ENCODE results near the gene DOCK8. TPM values are rescaled to one million over a fixed set of nuclear protein-coding genes. Genes with fewer than 3 reads are reported as not detected.
A peak's percentile ranks its signal among the peaks of the same experiment; 100 is the strongest.

DOCK8 gene
- total RNA-seq, 1 donor from 2014 or later, result 0.22 TPM

GRCh38 chr9:469672-470551, 255.2 kb downstream of the DOCK8 start:
- peak overlapping the region; percentile 95 for H3K27ac Mint-ChIP-seq (ENCODE audit: unreplicated experiment)
- no peaks in the 10 kb centered on the region for H3K36me3 Mint-ChIP-seq (ENCODE audit: unreplicated experiment)
- peak; percentile 98 for DNase-seq
- H3K4me3 Mint-ChIP-seq (ENCODE audit: unreplicated experiment), result peak overlapping the region; percentile 97
- H3K9me3 Mint-ChIP-seq (ENCODE audit: unreplicated experiment), result peaks cover 5% of the 10 kb centered on the region
- TF ChIP-seq CTCF (IDR thresholded peaks at IDR 0.05; ENCODE audit: partially characterized antibody, unreplicated experiment), result no peak
- no peaks in the 10 kb centered on the region for H3K27me3 Mint-ChIP-seq (ENCODE audit: unreplicated experiment)
- H3K4me1 Mint-ChIP-seq (ENCODE audit: low read depth, unreplicated experiment), result peaks cover 9% of the 10 kb centered on the region

GRCh38 chr9:470552-471194, 256.0 kb downstream of the DOCK8 start:
- no peaks in the 10 kb centered on the region for H3K36me3 Mint-ChIP-seq (ENCODE audit: unreplicated experiment)
- peak overlapping the region; percentile 97 for H3K4me3 Mint-ChIP-seq (ENCODE audit: unreplicated experiment)
- H3K27ac Mint-ChIP-seq (ENCODE audit: unreplicated experiment), result peak overlapping the region; percentile 68
- H3K27me3 Mint-ChIP-seq (ENCODE audit: unreplicated experiment), result no peaks in the 10 kb centered on the region
- no peak for DNase-seq
- peaks cover 5% of the 10 kb centered on the region for H3K9me3 Mint-ChIP-seq (ENCODE audit: unreplicated experiment)
- H3K4me1 Mint-ChIP-seq (ENCODE audit: low read depth, unreplicated experiment), result peaks cover 9% of the 10 kb centered on the region
- no peak for TF ChIP-seq CTCF (IDR thresholded peaks at IDR 0.05; ENCODE audit: partially characterized antibody, unreplicated experiment)

- DNase-seq, result no peak
- no peak overlapping the region for H3K27ac Mint-ChIP-seq (ENCODE audit: unreplicated experiment)
- H3K27me3 Mint-ChIP-seq (ENCODE audit: unreplicated experiment), result no peaks in the 10 kb centered on the region
- no peaks in the 10 kb centered on the region for H3K36me3 Mint-ChIP-seq (ENCODE audit: unreplicated experiment)
- peak overlapping the region; percentile 97 for H3K4me3 Mint-ChIP-seq (ENCODE audit: unreplicated experiment)
- no peak for TF ChIP-seq CTCF (IDR thresholded peaks at IDR 0.05; ENCODE audit: partially characterized antibody, unreplicated experiment)
- H3K4me1 Mint-ChIP-seq (ENCODE audit: low read depth, unreplicated experiment), result peaks cover 9% of the 10 kb centered on the region
- peaks cover 5% of the 10 kb centered on the region for H3K9me3 Mint-ChIP-seq (ENCODE audit: unreplicated experiment)
These were observed 256.7 kb downstream of the DOCK8 start for GRCh38 chr9:471320-471719.

GRCh38 chr9:472479-473075, 257.9 kb downstream of the DOCK8 start:
- H3K27ac Mint-ChIP-seq (ENCODE audit: unreplicated experiment), result no peak overlapping the region
- no peak overlapping the region for H3K4me3 Mint-ChIP-seq (ENCODE audit: unreplicated experiment)
- H3K36me3 Mint-ChIP-seq (ENCODE audit: unreplicated experiment), result no peaks in the 10 kb centered on the region
- TF ChIP-seq CTCF (IDR thresholded peaks at IDR 0.05; ENCODE audit: partially characterized antibody, unreplicated experiment), result no peak
- no peaks in the 10 kb centered on the region for H3K27me3 Mint-ChIP-seq (ENCODE audit: unreplicated experiment)
- H3K4me1 Mint-ChIP-seq (ENCODE audit: low read depth, unreplicated experiment), result peaks cover 9% of the 10 kb centered on the region
- DNase-seq, result no peak
- H3K9me3 Mint-ChIP-seq (ENCODE audit: unreplicated experiment), result peaks cover 5% of the 10 kb centered on the region

All from glutamatergic neuron (in vitro differentiated cells).